Stimulated activated CD4-positive, alpha-beta T cell treated with anti-CD3 and anti-CD28 coated beads, Interleukin-12 subunit alpha, Interleukin-12 subunit beta, amount 100 ng/mL, for 48 hours (primary cell): Measurements from ENCODE around the gene DSE.
A peak's percentile ranks its signal among the peaks of the same experiment; 100 is the strongest.

ENCODE experiments used
- DNase-seq, 3 donors: peaks; one replicate each; pipeline ENCODE4 v3.0.0-alpha.2; 2020; ENCODE audit warnings: low read depth in 2 of 3, low spot score in 1 of 3

DSE gene

GRCh38 chr6:116359835-116360234 is 10.9 kb upstream of the DSE start:
- DNase-seq, result no peak

DNA sequence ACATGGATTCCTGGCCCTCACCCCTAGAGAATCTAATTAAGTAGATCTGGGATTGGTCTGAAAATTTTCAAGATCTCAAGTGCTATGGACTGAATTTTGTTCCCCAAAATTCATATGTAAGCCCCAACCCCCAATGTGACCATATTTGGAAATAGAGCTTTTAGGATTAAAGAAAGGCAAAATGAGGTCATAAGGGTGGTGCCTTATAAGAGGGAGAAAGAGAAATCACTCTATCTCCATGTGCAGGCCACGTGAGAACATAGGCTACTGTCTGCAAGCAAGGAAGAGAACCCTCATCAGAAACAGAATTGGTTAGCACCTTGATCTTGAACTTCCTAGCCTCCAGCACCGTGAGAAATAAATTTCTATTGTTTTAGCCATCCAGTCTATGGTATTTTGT is 8.5 kb upstream of the DSE start:
- no peak for DNase-seq

GRCh38 chr6:116363759-116364158 is 7.0 kb upstream of the DSE start:
- no peak for DNase-seq

DNA sequence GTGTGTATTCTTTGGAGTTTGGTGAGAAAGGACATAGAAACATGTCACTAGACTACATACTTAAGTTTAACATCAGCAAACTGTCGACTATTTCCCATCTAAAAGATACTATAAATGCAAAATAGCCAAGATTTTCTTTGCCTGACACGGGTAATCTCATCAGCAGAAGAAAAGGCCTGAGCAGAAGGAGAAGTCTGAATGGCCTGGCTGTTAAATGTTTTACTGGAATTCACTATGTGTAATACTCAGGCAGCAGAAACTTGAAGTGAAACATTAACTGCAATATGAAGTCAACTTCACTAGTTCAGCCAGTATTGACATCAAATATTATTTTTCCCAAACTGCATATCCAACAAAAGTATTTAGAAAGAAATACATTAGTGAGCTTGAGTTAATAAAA is 6.4 kb upstream of the DSE start:
- no peak for DNase-seq

- DNase-seq, result no peak
Measured at GRCh38 chr6:116365743-116366142, 5.0 kb upstream of the DSE start.

DNA sequence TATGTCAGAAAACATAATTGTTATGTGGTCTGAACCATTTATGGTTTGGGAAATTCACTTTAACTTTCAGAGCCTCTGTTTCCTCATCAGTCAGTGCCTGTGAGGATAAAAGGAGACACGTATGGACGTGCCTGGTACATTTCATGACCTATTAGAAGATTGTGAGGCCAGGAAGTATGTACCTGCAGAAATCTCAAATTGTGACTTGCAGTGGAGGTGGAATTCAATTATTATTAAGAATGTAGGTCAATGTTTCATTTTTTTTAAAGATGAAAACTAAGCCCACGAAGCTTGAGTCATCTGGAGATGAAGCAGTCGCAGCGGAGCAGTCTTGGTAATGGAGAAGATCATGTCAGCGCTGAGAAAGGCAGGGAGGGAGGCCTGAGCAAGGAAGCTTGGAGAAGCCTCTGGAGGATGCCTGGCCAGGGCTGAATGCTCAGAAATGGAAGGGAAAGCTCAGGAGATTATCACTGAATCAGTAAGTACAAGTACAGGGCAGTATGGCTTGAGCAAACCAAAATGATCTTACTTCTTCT is 3.9 kb upstream of the DSE start:
- DNase-seq, result no peak

- no peak for DNase-seq
Measured at GRCh38 chr6:116369540-116369939, 1.2 kb upstream of the DSE start.

- DNase-seq, result no peak
Measured at GRCh38 chr6:116369964-116370759, 585 bp upstream of the DSE start.

DNA sequence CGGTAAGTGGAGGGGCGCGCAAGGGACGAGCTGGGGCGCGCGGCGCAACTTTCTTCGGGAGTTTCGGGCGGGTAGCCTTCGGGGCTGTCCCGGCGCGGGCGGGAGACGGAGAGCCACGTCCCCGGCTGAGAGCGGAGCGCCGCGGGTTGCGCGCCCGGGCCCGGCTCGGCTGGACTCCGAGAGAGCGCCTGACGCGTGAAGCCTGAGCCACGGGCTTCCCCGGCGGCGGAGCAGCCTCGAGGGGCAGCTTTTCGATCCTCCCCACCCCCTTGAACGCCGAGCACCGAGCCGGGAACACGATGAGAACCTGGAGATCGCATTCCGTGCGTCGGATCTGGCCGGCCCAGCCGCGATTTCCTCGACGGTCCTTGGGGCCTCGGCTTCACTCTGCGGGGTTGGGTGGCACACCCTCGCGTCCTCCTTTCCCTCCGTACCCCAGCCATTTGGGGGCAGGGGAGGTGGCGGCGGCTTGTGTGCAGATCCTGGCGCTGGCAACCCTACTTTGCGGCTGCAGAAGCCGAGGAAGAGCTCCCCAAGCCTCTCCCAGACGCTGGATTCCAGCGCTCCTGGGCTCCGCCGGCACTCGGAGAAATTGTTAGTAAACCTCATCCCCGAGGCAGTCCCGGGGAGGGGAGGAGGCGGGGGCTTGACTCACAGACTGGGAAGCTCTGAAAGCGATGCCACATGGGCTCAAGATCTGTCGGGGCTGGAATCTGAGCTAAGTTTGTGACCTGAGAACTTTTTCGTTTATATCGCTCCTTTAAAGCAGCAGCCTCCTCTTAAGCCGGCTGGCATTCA is 572 bp downstream of the DSE start:
- DNase-seq, result peak in 1 of 3 donors; percentile 23

- no peak for DNase-seq
Measured at GRCh38 chr6:116371918-116372209, 1.1 kb downstream of the DSE start.

GRCh38 chr6:116373300-116373699 is 2.6 kb downstream of the DSE start:
- DNase-seq, result no peak

DNA sequence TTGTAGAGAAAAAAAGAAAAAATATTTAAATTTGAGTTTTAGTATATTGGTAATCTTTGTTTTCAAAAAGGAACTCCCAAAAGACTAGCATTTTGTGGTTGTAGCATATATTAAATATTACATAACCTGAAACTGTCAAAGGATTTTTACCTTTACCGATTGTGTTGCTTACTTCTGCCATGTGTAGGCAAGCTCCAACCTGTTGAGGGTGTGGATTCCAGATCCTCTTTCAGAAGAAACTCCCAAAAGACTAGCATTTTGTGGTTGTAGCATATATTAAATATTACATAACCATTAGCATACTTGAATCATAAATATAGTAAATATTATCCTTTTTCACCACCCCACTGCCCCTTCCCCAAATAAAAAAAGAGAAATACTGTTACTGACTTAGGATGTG is 3.2 kb downstream of the DSE start:
- no peak for DNase-seq

DNA sequence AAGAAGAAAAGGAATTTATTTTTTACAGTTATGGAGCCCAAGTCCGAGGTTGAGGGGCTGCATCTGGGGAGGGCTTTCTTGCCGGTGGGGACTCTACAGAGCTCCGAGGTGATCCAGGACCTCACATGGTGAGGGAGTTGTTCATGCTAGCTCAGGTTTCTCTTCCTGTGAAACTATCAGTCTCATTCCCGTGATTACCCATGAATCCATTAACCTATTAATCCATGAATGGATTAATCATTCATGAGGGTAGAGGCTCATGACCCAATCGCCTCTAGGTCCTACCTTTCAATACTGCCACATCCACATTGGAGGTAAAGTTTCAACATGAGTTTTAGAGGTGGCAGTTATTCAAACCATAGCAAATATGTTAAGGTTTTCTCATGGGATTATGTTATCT is 3.8 kb downstream of the DSE start:
- no peak for DNase-seq

- DNase-seq, result no peak
Measured at GRCh38 chr6:116375262-116375661, 4.5 kb downstream of the DSE start.

- no peak for DNase-seq
Measured at GRCh38 chr6:116376149-116376548, 5.4 kb downstream of the DSE start.

- DNase-seq, result no peak
Measured at GRCh38 chr6:116379764-116380163, 9.0 kb downstream of the DSE start.

DNA sequence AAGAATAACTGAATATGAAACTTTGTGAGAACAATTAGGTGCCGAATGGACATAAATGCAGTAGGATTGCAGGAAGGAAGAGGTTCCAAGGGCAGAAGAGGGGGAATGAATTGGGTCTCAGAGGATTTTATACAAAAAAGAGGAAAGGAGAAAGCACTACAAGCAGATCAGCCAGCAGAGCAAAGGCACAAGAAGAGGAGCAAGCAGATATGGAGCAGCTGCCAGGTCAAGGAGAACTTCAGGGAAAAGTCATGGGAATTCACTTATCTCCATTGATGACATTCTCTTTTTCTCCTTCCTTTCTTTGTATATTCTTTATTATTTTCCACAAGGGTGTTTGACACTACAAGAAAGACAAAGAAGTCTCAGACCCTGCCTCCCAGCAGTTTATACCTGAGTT is 9.6 kb downstream of the DSE start:
- DNase-seq, result no peak

- no peak for DNase-seq
Measured at GRCh38 chr6:116381000-116381399, 10.3 kb downstream of the DSE start.

DNA sequence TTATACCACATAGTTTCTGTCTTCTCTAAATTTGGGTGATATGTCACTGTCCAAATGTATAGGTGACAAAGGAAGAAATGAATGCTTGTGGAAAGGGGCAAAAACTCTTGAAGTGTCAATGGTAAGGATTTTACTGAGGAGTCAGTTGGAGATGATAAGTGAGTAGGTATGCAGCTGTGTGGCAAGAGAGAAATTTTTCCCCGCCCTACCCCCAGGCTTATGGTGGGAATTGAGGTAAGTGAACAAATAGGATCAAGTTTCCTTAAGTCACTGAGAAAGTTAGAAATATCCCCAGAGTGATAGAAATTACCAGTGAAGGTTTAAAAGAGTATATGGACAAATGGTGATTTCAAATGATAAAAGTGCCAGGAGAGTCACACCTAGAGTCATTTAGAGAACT is 11.8 kb downstream of the DSE start:
- no peak for DNase-seq

DNA sequence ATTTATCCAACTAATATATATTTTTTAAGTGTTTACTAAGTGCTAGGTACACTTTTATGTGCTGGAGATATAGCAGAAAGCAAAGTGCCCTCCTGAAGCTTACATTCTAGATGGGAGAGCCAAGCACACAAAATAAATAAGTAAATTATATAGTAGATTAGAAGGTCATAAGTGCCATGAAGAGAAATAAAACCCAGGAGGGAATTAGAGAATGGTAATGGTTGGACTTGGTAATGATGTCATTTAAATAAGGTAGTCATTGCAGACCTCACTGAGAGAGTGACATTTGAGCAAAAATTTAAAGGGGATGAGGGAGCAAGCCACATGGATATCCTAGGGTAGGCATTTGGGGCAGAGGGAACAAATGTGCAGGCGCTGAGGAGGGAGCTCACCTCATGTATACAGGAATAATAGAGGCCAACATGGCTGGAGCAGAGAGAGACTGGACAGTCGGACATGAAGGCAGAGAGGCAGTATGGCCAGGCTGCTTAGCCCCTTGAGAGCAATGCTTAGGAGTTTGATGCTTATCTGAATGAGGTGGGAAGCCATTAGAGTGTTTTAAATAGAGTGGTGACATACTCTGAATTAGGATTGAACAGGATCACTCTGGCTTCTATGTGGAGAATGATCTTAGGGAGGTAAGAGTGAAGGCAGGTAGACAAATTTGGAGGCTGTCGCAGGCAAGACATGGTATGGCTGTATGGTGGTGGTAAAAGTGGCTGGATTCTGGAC is 14.1 kb downstream of the DSE start:
- no peak for DNase-seq

- no peak for DNase-seq
Measured at GRCh38 chr6:116385459-116385802, 14.7 kb downstream of the DSE start.

GRCh38 chr6:116385921-116386320 is 15.2 kb downstream of the DSE start:
- DNase-seq, result no peak
